GM13976 (cell line): ENCODE results near the gene KCNC2.

Source experiments
- DNase-seq: peaks from one replicate; pipeline ENCODE4 v3.0.0; 2012; ENCODE audit warnings: low spot score
- in situ Hi-C: fragments of 300-500 bp; cut with MboI; formaldehyde crosslinking; loops from one replicate; pipeline ENCODE4 v1.12.0; 2022; ENCODE audit warnings: low sequenced_read_pairs, mixed read lengths, inconsistent platforms; ENCODE audit not compliant: unreplicated experiment
- TF ChIP-seq, protein P1 (sequence below): IDR thresholded peaks from 2 replicates; pipeline ENCODE4 v1.5.1; 2012; ENCODE audit warnings: borderline replicate concordance, mild to moderate bottlenecking; ENCODE audit not compliant: insufficient read depth; ENCODE audit errors: extremely low read depth, missing control alignments, control extremely low read depth

KCNC2 gene

DNA sequence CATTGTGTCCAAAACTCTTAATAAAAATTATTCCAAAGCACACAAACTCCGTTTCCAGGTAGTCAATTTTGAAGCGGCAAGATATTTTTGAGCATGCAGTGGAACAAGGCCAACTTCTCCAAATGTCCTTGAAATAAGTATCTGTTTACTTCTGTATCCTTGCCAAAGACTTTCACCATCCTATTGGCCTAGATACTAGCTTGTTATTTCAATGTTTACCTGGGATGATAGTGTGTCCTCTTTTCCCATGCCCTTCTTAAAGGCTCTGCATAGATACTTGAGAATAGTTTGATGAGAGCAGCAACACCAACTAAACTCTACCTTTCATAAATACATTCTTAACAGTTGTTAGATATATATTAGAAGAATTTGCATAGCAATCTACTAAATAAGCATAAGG lies 160.9 kb downstream of the KCNC2 start:
- no peak for DNase-seq
- in situ Hi-C loops = no loop called here
- TF ChIP-seq, protein P1, sequence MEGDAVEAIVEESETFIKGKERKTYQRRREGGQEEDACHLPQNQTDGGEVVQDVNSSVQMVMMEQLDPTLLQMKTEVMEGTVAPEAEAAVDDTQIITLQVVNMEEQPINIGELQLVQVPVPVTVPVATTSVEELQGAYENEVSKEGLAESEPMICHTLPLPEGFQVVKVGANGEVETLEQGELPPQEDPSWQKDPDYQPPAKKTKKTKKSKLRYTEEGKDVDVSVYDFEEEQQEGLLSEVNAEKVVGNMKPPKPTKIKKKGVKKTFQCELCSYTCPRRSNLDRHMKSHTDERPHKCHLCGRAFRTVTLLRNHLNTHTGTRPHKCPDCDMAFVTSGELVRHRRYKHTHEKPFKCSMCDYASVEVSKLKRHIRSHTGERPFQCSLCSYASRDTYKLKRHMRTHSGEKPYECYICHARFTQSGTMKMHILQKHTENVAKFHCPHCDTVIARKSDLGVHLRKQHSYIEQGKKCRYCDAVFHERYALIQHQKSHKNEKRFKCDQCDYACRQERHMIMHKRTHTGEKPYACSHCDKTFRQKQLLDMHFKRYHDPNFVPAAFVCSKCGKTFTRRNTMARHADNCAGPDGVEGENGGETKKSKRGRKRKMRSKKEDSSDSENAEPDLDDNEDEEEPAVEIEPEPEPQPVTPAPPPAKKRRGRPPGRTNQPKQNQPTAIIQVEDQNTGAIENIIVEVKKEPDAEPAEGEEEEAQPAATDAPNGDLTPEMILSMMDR = no peak

GRCh38 chr12:75047885-75048525 lies 161.6 kb downstream of the KCNC2 start:
- in situ Hi-C loops = no loop called here
- TF ChIP-seq, protein P1 = no peak
- no peak for DNase-seq

GRCh38 chr12:75042125-75042524 lies 167.5 kb downstream of the KCNC2 start:
- TF ChIP-seq, protein P1 = no peak
- in situ Hi-C loops = no loop called here
- DNase-seq = no peak

GRCh38 chr12:75041472-75041871 lies 168.2 kb downstream of the KCNC2 start:
- TF ChIP-seq, protein P1 = no peak
- in situ Hi-C loops = no loop called here
- DNase-seq = no peak

DNA sequence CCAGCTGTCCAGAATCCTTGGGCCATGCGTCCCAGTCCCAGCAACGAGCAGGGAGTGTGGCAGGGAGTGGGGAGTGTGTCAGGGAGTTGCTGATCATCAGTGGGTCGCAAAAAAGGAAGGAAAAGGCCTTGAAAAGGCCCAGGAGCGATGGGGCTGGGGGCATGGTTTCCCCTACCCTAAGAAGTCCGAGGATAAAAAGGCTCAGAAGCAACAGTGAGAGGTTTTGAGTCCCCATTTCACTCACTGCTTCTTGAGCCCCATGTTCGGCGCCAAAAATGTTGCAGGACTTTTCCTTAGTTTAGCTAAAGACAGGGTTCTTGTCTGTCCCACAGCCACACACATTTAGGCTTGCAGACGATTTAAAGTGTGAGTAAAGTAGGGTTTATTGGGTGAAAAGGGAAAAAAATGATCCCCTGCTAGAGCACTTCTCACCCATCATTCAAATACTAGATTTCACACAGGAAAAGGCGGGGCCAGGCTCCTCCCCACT lies 189.5 kb downstream of the KCNC2 start:
- in situ Hi-C loops = no loop called here
- no peak for DNase-seq
- TF ChIP-seq, protein P1 = no peak

DNA sequence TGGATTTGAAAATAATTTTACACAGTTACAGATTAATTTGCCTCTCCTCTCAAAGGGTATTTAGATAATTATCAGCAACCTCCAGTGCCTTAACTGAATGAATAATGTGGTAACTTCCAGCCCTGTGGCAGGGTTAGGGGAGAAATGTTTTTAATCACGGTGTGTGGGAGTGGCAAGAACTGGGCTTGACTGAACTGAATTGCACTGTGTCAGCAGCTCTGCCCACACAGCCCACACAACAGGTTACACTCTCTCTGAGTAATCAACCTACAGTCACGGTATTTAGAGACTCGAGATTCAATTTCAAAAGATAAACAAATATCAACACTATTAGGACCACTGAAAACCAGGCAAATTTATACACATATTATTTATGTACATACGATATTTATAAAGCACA lies 198.5 kb downstream of the KCNC2 start:
- no peak for DNase-seq
- in situ Hi-C loops = no loop called here
- TF ChIP-seq, protein P1 = no peak

DNA sequence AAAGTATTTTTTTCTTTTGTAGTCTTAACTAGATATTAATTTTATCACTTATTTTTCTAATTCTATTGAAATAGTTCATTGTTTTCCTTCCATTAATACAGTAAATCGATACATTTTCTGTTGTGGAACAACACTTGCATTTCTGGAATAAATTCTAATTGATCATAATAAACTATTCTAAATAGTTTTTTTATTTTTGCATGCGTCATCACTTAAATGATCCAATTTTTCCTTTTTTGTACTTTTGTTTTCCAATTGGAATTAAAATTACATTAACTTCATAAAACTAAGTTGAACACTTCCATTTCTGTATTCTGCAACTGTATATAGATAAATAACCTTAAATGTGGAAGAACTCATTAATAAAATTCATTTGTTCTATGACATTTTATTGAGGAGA lies 202.5 kb downstream of the KCNC2 start:
- DNase-seq = no peak
- TF ChIP-seq, protein P1 = no peak
- in situ Hi-C loops = no loop called here
